UCSD-AML1 (cell line): ENCODE data around the gene ENO1.

ENCODE experiments used
- DNase-seq: peaks from one replicate; lab custom pipeline; 2025; ENCODE audit not compliant: unreplicated experiment; lab: John Stamatoyannopoulos, UW

The ENO1 gene

GRCh38 chr1:8814865-8815264 is 63.6 kb downstream of the ENO1 start:
- no peak for DNase-seq

- no peak for DNase-seq
Observed at GRCh38 chr1:8813991-8814390, 64.5 kb downstream of the ENO1 start.

- DNase-seq: no peak
Observed at GRCh38 chr1:8813016-8813763, 65.3 kb downstream of the ENO1 start.

- no peak for DNase-seq
Observed at GRCh38 chr1:8812081-8812480, 66.4 kb downstream of the ENO1 start.
